Upper lobe of right lung (tissue), 1 donor: ENCODE measurements around the gene PRND. TPM values are rescaled to one million over a fixed set of nuclear protein-coding genes. Genes with fewer than 3 reads are reported as not detected.

Source experiments
- ATAC-seq: fragments of 200-7000 bp; cut with Tn5 transposase; one replicate; pipeline ENCODE4 v1.9.1; 2020; ENCODE audit warnings: mild to moderate bottlenecking, moderate library complexity
- DNase-seq: peaks from one replicate; pipeline ENCODE4 v3.0.0-alpha.2; 2020
- H3K27ac ChIP-seq: fragments of 200-600 bp; one replicate; pipeline ENCODE4 v1.8.0; 2022
- H3K27me3 ChIP-seq: fragments of 200-600 bp; one replicate; pipeline ENCODE4 v1.8.0; 2022; ENCODE audit warnings: mild to moderate bottlenecking
- H3K36me3 ChIP-seq: fragments of 200-600 bp; one replicate; pipeline ENCODE4 v1.8.0; 2022
- H3K4me1 ChIP-seq: fragments of 200-600 bp; one replicate; pipeline ENCODE4 v1.8.0; 2022
- H3K4me3 ChIP-seq: fragments of 200-600 bp; one replicate; pipeline ENCODE4 v1.8.0; 2022; ENCODE audit warnings: mild to moderate bottlenecking
- H3K9me3 ChIP-seq: fragments of 200-600 bp; one replicate; pipeline ENCODE4 v1.8.0; 2022
- CTCF ChIP-seq: fragments of 200-600 bp; IDR thresholded peaks from one replicate; pipeline ENCODE4 v1.8.0; 2022; ENCODE audit warnings: antibody characterized with exemption
- intact Hi-C: fragments of 100-400 bp; cut with DNase I; formaldehyde crosslinking; loops from one replicate; pipeline ENCODE4 v1.11.0; 2022
- total RNA-seq: library from RNA; stranded (reverse); fragmentation: NEBNext Ultra II Directional; extraction: Animal tissue kit (Norgen Biotek cat#: 25700); gene quantifications from one replicate; pipeline ENCODE4 v1.2.1, GENCODE V29; 2021
- donor health status: DM: no; HTN: yes; CAD: no; lungs with severe emphysema.

PRND gene
- total RNA-seq, 1 donor from 2014 or later = 0.43 TPM

GRCh38 chr20:4776079-4776630, 54.4 kb downstream of the PRND start:
- ATAC-seq (no peak), DNase-seq (no peak)
- Histone ChIP-seq H3K9me3 (peaks cover 6% of the 10 kb centered on the region), H3K27ac (no peak overlapping the region), H3K4me3 (no peak overlapping the region), H3K4me1 (no peaks in the 10 kb centered on the region), H3K27me3 (no peaks in the 10 kb centered on the region), H3K36me3 (no peaks in the 10 kb centered on the region)
- intact Hi-C loops = no loop called here
- no peak for TF ChIP-seq CTCF

Other genes starting within 250 kb of the PRND start
- 96.2 TPM for gene PRNP, start 35.5 kb upstream of the PRND start, total RNA-seq
- gene RASSF2, start 101.7 kb downstream of the PRND start, total RNA-seq = 35.3 TPM